Epithelial cell of proximal tubule (primary cell): Measurements from ENCODE around the gene PPY. TPM values are rescaled to one million over a fixed set of nuclear protein-coding genes. Genes with fewer than 3 reads are reported as not detected.

Source experiments
- DNase-seq: peaks from one replicate; pipeline ENCODE4 v3.0.0-alpha.2; 2011; ENCODE audit warnings: low read depth
- H3K4me3 ChIP-seq: 2 replicates; pipeline ENCODE4 v1.5.1; 2011; ENCODE audit warnings: low read depth, mild to moderate bottlenecking, low read length
- total RNA-seq: library from RNA; depleted of rRNA; stranded (reverse); fragments of >200 nt; gene quantifications from 2 replicates; pipeline ENCODE4 v1.2.3, GENCODE V29; 2015
- TF ChIP-seq, protein P1 (sequence below): conservative IDR thresholded peaks from 2 replicates; pipeline ENCODE4 v1.5.1; 2012; ENCODE audit warnings: low read depth, mild to moderate bottlenecking, low read length

The PPY gene
- total RNA-seq, 1 donor from 2014 or later = not detected

DNA sequence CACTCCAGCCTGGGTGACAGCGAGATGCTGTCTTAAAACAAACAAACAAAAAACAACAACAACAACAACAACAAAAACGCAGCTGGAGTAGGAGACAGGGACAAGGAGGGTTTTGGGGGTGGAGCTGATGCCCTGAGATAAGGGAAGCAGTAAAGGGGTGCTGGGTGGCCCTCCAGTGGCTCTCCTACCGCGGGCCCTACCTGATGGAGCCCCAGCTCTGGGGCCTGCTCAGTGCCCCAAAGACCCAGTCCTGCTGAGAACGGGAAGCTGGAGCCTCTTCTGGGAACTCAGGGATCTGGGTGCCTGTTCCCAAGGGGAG is 40.9 kb upstream of the PPY start:
- peak overlapping the region; percentile 49 for H3K4me3 ChIP-seq
- no peak for DNase-seq
- TF ChIP-seq, protein P1, sequence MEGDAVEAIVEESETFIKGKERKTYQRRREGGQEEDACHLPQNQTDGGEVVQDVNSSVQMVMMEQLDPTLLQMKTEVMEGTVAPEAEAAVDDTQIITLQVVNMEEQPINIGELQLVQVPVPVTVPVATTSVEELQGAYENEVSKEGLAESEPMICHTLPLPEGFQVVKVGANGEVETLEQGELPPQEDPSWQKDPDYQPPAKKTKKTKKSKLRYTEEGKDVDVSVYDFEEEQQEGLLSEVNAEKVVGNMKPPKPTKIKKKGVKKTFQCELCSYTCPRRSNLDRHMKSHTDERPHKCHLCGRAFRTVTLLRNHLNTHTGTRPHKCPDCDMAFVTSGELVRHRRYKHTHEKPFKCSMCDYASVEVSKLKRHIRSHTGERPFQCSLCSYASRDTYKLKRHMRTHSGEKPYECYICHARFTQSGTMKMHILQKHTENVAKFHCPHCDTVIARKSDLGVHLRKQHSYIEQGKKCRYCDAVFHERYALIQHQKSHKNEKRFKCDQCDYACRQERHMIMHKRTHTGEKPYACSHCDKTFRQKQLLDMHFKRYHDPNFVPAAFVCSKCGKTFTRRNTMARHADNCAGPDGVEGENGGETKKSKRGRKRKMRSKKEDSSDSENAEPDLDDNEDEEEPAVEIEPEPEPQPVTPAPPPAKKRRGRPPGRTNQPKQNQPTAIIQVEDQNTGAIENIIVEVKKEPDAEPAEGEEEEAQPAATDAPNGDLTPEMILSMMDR = no peak

DNA sequence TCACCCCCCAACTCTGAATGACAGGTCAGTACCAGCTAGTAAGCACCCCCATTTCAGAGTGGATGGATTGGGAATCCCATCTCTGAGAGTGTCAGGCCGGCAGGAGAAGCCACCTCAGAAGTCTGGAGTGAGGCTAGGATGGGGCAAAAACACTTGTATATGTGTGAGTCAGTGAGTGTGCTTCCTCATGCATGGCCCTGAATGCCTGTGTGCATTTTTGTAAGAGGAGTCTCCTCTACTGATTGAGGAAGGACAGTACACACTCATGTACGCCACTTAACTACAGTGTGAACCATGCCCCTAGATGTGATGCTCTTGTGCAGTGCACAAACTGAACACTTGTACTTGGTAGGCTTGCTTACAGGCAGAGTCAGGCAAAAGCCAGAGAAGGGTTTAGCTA is 39.9 kb upstream of the PPY start:
- no peak overlapping the region for H3K4me3 ChIP-seq
- TF ChIP-seq, protein P1 = no peak
- DNase-seq = no peak

DNA sequence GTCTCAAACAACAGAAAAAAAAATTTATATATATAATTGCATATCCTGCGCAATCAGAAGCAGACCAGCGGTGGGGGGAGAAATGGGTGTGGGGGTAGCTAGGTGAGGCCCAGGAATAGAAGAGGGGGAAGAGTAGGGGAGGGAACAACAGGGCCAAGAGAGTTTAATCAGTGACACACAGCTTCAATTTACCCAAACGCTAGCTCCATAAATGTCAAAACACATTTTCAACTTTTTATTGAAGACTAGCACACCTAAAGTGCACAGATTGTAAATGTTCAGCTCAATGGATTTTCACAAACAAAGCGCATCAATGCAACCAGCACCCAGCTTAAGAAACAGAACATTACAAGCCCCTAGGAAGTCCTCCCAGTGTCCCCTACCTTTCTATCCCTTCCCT is 37.4 kb upstream of the PPY start:
- TF ChIP-seq, protein P1 = no peak
- H3K4me3 ChIP-seq = no peak overlapping the region
- DNase-seq = no peak

DNA sequence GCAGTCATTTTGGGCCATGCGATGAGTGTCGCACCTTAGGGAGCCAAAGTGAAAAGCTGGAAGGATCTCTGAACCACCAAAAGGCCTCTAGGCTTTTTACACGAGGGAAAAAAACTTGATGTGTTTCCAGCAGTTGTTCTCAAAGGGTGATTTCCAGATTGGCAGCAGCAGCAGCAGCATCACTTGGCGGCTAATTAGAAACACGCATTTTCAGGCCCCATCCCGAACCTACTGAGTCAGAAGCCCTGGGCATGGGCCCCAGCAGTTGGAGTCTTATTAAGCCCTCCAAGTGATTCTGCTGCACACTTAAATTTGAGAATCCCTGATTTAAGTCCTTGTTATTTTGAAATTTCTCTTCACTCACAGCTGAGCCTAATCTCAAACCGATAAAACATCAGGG is 36.7 kb upstream of the PPY start:
- TF ChIP-seq, protein P1 = no peak
- H3K4me3 ChIP-seq = no peak overlapping the region
- DNase-seq = no peak

DNA sequence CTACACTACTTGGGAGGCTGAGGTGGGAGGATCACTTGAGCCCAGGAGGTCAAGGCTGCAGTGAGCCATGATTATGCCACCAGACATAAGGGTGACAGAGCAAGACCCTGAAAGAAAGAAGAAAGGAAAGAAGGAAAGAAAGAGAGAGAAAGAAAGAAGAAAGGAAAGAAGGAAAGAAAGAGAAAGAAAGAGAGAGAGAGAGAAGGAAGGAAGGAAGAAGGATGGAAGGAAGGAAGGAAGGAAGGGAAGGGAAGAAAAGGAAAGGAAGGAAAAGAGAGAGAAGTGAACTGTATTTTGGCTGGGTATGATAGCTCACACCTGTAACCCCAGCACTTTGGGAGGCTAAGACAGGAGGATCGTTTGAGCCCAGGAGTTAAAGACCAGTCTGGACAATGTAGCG is 35.8 kb upstream of the PPY start:
- H3K4me3 ChIP-seq = no peak overlapping the region
- TF ChIP-seq, protein P1 = no peak
- DNase-seq = no peak

DNA sequence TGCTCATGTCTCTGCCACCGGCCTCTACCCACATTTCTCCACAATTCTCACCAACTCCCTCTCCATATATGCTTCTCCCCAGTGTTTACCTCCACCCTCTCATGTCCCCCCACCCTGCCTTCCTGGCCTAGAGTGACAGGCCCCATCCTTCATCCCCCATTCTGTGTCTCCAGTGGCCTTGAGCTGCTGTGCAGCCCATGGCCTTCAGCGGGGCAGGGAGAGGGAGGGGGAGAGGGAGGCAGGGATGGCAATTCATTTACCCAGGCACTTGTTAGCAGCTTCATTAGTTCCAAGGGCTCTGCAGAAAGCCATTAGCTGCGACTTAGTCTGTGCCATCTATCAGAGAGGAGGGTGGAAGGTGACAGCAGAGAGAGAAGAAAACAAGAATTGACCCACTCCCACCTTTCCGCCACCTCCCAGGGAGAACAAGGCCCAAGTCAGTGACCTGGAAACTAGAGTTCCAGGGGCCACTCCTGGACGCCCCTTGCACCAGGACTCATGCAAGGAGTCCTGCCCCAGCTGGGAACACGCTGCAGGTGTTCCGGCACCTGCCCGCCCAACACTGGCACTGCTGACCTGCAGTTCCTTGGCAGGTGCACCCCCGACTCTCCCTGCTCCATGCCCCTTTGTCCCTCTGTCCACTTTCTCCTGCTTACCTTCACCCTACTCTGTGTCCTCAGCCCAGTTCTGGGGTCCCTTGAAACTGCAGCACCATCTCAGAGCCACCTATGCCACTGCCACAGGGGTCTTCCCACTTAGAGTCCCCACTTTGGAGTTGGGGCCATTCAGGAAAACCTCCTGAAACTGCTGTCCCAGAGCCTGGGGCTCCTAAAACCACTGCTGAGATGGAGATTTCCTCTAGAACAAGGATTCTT is 34.9 kb upstream of the PPY start:
- H3K4me3 ChIP-seq = no peak overlapping the region
- no peak for DNase-seq
- TF ChIP-seq, protein P1 = no peak

DNA sequence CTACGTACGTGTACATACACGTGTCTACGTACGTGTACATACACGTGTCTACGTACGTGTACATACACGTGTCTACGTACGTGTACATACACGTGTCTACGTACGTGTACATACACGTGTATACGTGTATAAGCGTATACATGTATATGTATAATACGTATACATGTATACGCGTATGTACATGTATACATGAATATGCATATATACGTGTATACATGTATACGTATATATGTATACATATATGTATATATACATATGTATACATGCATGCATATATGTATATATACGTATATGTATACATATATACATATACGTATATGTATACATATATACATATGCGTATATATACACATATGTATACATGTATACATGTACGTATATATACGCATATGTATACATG is 33.6 kb upstream of the PPY start:
- TF ChIP-seq, protein P1 = no peak
- no peak for DNase-seq
- no peak overlapping the region for H3K4me3 ChIP-seq
